ENCODE measurements around the gene PIERCE2.
"Not testable (repeated sequence)": the region's sequence is repeated elsewhere in the genome, so short reads cannot be mapped to it uniquely, and the experiment has no call there.

The PIERCE2 gene

DNA sequence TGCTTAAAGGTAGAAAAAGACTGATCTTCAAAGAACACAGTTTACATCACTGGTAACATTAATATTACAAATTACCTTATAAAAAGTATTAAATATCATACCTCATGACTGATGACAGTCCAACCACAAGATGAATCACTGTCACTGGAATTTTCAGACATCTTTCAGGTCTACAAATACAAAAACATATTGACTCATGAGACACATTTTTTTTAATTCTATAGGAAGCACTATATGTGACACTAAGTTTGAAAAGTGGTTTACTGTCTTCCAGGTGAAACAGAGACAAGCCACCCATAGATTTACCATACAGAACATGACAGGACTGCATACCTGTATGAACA, 19.1 kb upstream of the PIERCE2 start:
- Histone ChIP-seq H3K36me3 (ENCODE audit: control insufficient read depth, insufficient read depth, low read length) (no peaks in the 10 kb centered on the region), H3K9me3 (ENCODE audit: control insufficient read depth, low read length) (no peaks in the 10 kb centered on the region), H3K4me3 (ENCODE audit: insufficient read depth, low read depth, low read length) (no peak overlapping the region), H3K27me3 (ENCODE audit: control insufficient read depth, insufficient read depth, low read length, poor library complexity, severe bottlenecking) (no peaks in the 10 kb centered on the region), H3K4me1 (ENCODE audit: control insufficient read depth, insufficient read depth, low read length) (no peaks in the 10 kb centered on the region), H3K27ac (ENCODE audit: insufficient read depth, low read depth, low read length, poor library complexity, severe bottlenecking) (no peak overlapping the region)

DNA sequence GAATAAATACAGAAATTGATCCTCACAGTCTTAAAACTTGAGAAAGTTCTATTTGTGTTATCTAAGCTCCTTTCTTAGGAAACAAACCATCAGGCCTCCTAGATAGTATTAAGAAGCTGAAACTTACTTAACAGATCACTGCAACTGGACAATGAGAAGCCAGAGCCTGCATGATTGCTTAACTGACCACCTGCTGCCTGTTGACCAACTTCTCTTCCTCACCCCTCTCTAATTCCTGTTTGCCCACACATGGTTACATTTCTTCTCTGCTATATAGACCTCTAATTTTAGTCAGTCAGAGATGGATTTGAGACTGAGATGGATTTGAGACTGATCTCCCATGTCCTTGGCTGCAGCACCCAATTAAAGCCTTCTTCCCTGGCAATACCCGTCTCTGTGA, 13.6 kb upstream of the PIERCE2 start:
- Histone ChIP-seq H3K4me1 (ENCODE audit: control insufficient read depth, insufficient read depth, low read length) (no peaks in the 10 kb centered on the region), H3K36me3 (ENCODE audit: control insufficient read depth, insufficient read depth, low read length) (no peaks in the 10 kb centered on the region), H3K4me3 (ENCODE audit: insufficient read depth, low read depth, low read length) (no peak overlapping the region), H3K9me3 (ENCODE audit: control insufficient read depth, low read length) (no peaks in the 10 kb centered on the region), H3K27ac (ENCODE audit: insufficient read depth, low read depth, low read length, poor library complexity, severe bottlenecking) (no peak overlapping the region), H3K27me3 (ENCODE audit: control insufficient read depth, insufficient read depth, low read length, poor library complexity, severe bottlenecking) (peaks cover 4% of the 10 kb centered on the region)
- 82 to 97% methylated on average over 1 of the region's 1 CpG for WGBS, 2 experiments

DNA sequence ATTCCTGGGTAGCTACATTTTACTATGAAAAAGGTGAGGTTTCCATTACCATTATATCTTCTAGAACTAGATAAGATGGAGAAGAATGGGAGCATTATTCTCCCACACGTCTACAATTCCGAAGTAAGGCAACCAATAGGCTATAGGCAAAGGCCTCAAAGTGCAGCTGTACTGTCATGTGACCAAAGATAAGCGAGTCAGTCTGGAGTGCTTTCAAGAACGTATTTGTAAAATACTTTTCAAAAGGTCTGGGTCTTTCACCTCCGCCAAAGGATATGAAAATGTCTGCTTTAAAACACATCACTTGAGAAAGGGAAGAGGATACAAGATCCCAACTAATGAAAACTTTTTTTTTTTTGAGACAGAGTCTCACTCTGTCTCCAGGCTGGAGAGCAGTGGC, 10.1 kb upstream of the PIERCE2 start:
- Histone ChIP-seq H3K27ac (ENCODE audit: insufficient read depth, low read depth, low read length, poor library complexity, severe bottlenecking) (no peak overlapping the region), H3K4me1 (ENCODE audit: control insufficient read depth, insufficient read depth, low read length) (no peaks in the 10 kb centered on the region), H3K27me3 (ENCODE audit: control insufficient read depth, insufficient read depth, low read length, poor library complexity, severe bottlenecking) (peaks cover 4% of the 10 kb centered on the region), H3K36me3 (ENCODE audit: control insufficient read depth, insufficient read depth, low read length) (no peaks in the 10 kb centered on the region), H3K4me3 (ENCODE audit: insufficient read depth, low read depth, low read length) (no peak overlapping the region), H3K9me3 (ENCODE audit: control insufficient read depth, low read length) (no peaks in the 10 kb centered on the region)
- 95 to 96% methylated on average over 5 of the region's 5 CpGs for WGBS, 2 experiments

DNA sequence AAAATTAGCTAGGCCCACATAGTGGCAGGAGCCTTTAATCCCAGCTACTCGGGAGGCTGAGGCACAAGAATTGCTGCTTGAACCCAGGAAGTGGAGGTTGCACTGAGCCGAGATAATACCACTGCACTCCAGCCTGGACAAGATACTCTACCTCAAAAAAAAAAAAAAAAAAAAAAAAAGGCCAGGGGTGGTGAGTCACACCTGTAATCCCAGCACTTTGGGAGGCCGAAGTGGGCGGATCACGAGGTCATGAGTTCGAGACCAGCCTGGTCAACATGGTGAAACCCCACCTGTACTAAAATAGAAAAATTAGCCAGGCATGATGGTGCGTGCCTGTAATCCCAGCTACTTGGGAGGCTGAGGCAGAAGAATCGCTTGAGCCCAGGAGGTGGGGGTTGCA, 8.2 kb upstream of the PIERCE2 start:
- WGBS, 2 experiments = 66 to 70% methylated on average over 8 of the region's 8 CpGs
- H3K4me3 ChIP-seq (ENCODE audit: insufficient read depth, low read depth, low read length); H3K9me3 ChIP-seq (ENCODE audit: control insufficient read depth, low read length); H3K27me3 ChIP-seq (ENCODE audit: control insufficient read depth, insufficient read depth, low read length, poor library complexity, severe bottlenecking); H3K4me1 ChIP-seq (ENCODE audit: control insufficient read depth, insufficient read depth, low read length); H3K36me3 ChIP-seq (ENCODE audit: control insufficient read depth, insufficient read depth, low read length); H3K27ac ChIP-seq (ENCODE audit: insufficient read depth, low read depth, low read length, poor library complexity, severe bottlenecking): not testable (repeated sequence)

DNA sequence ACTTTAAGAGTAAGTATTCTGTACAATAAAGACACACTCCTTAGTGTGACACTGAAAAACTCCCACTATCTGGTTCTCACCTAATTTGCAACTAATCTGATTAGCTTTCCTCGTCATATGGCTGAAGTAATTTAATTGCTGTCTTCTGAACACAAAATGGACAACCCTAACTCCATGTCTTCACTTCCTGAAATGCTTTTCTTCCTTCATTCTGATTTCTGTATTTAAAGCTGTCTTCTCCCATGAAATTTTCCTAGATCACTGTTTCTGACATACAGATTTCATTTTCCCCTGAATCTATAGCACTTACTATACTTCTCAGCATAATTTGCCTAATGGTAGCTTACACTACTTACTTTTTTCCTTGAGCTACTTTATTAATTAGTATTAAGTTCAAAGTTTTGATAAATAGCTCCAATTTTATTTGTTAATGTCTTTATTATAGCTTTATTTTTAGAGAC, 6.5 kb upstream of the PIERCE2 start:
- peaks cover 4% of the 10 kb centered on the region for H3K27me3 ChIP-seq (ENCODE audit: control insufficient read depth, insufficient read depth, low read length, poor library complexity, severe bottlenecking)
- 87 to 90% methylated on average over 1 of the region's 1 CpG for WGBS, 2 experiments
- H3K9me3 ChIP-seq (ENCODE audit: control insufficient read depth, low read length) = no peaks in the 10 kb centered on the region
- H3K4me1 ChIP-seq (ENCODE audit: control insufficient read depth, insufficient read depth, low read length) = no peaks in the 10 kb centered on the region
- no peak overlapping the region for H3K27ac ChIP-seq (ENCODE audit: insufficient read depth, low read depth, low read length, poor library complexity, severe bottlenecking)
- no peak overlapping the region for H3K4me3 ChIP-seq (ENCODE audit: insufficient read depth, low read depth, low read length)
- no peaks in the 10 kb centered on the region for H3K36me3 ChIP-seq (ENCODE audit: control insufficient read depth, insufficient read depth, low read length)

DNA sequence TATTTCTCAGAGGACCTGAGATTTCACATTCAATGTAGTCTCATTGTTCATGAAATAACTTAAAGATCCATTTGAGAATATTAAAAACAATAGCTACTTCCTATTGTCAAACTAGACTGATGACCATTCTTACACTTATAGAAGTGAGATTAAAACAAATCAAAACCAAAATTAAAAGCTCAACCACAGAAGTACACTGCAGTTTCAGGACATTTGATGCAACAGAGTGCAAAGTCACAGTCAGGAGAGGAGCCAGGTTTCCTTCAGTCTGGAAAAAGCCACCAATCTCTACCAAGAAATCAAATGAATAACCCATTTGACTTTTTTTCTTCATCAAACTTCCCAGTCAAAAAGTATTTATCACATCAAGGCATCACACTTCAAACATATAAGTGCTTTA, 5.6 kb upstream of the PIERCE2 start:
- Histone ChIP-seq H3K36me3 (ENCODE audit: control insufficient read depth, insufficient read depth, low read length) (no peaks in the 10 kb centered on the region), H3K4me3 (ENCODE audit: insufficient read depth, low read depth, low read length) (no peak overlapping the region), H3K27ac (ENCODE audit: insufficient read depth, low read depth, low read length, poor library complexity, severe bottlenecking) (no peak overlapping the region), H3K4me1 (ENCODE audit: control insufficient read depth, insufficient read depth, low read length) (peaks cover 4% of the 10 kb centered on the region), H3K9me3 (ENCODE audit: control insufficient read depth, low read length) (no peaks in the 10 kb centered on the region), H3K27me3 (ENCODE audit: control insufficient read depth, insufficient read depth, low read length, poor library complexity, severe bottlenecking) (peaks cover 4% of the 10 kb centered on the region)

DNA sequence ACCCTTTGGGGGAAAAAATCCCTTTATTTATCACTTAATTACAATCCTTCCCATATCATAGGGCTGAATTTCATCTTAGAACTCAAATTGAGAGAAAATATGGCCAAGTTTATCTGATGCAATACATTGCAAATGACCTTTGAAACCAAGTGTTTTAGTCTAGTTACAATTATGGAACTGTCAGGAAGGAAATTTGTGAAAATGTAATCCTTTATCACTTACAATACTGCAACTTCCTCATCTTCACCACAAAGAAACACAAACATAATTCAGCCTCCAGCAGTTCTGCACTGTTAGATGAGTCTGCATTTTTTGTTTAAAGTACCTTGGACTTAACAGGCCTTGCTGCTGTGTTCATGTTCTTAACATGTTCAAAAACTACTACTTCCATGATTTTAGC, 4.8 kb upstream of the PIERCE2 start:
- H3K36me3 ChIP-seq (ENCODE audit: control insufficient read depth, insufficient read depth, low read length) = no peaks in the 10 kb centered on the region
- H3K4me3 ChIP-seq (ENCODE audit: insufficient read depth, low read depth, low read length) = no peak overlapping the region
- peaks cover 4% of the 10 kb centered on the region for H3K4me1 ChIP-seq (ENCODE audit: control insufficient read depth, insufficient read depth, low read length)
- H3K27me3 ChIP-seq (ENCODE audit: control insufficient read depth, insufficient read depth, low read length, poor library complexity, severe bottlenecking) = no peaks in the 10 kb centered on the region
- H3K27ac ChIP-seq (ENCODE audit: insufficient read depth, low read depth, low read length, poor library complexity, severe bottlenecking) = no peak overlapping the region
- H3K9me3 ChIP-seq (ENCODE audit: control insufficient read depth, low read length) = no peaks in the 10 kb centered on the region

DNA sequence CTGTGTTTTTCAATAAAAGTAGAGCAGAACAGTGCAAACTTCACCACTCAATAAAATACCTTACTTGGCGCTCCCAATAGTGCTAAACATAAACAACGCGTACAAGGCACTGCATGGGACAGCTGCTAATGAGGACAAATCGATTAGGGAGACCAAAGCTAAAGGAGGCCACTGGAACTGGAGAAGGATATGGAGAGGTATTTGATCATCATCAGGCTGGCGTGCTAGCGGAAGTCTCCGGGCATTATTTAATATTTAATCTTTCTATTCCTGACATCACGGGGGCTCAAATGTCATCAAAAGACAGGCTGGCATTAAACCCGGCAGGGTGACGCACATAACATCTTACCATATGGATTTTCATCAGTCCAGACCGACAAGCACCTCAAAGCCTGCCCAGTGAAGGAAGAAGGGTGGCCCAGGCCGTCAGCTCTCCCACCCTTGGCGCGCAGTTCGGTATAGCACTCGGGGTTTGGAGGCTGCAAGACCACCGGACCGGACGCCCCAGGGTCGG, 740 bp upstream of the PIERCE2 start:
- Histone ChIP-seq H3K9me3 (ENCODE audit: control insufficient read depth, low read length) (no peaks in the 10 kb centered on the region), H3K4me1 (ENCODE audit: control insufficient read depth, insufficient read depth, low read length) (peaks cover 4% of the 10 kb centered on the region), H3K4me3 (ENCODE audit: insufficient read depth, low read depth, low read length) (peak overlapping the region; percentile 84), H3K27me3 (ENCODE audit: control insufficient read depth, insufficient read depth, low read length, poor library complexity, severe bottlenecking) (no peaks in the 10 kb centered on the region), H3K36me3 (ENCODE audit: control insufficient read depth, insufficient read depth, low read length) (no peaks in the 10 kb centered on the region), H3K27ac (ENCODE audit: insufficient read depth, low read depth, low read length, poor library complexity, severe bottlenecking) (peak overlapping the region; percentile 91)
- 12 to 15% methylated on average over 20 of the region's 20 CpGs for WGBS, 2 experiments

DNA sequence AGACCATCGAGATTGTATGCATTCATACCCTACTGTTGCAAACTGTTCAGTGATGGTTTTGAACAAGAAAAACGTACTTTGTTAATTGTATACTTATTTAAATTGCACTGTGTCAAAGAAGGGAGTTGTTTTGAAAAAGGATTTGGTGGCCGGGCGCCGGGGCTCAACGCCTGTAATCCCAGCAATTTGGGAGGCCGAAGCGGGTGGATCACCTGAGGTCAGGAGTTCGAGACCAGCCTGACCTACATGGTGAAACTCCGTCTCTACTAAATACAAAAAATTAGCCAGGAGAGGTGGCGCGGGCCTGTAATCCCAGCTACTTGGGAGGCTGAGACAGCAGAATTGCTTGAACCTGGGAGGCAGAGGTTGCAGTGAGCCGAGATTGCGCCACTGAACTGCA, 681 bp downstream of the PIERCE2 start:
- WGBS, 2 experiments = 81 to 90% methylated on average over 14 of the region's 14 CpGs
- peak overlapping the region; percentile 84 for H3K4me3 ChIP-seq (ENCODE audit: insufficient read depth, low read depth, low read length)
- not testable (repeated sequence) for H3K36me3 ChIP-seq (ENCODE audit: control insufficient read depth, insufficient read depth, low read length); H3K9me3 ChIP-seq (ENCODE audit: control insufficient read depth, low read length); H3K4me1 ChIP-seq (ENCODE audit: control insufficient read depth, insufficient read depth, low read length); H3K27me3 ChIP-seq (ENCODE audit: control insufficient read depth, insufficient read depth, low read length, poor library complexity, severe bottlenecking)
- H3K27ac ChIP-seq (ENCODE audit: insufficient read depth, low read depth, low read length, poor library complexity, severe bottlenecking) = peak overlapping the region; percentile 90

DNA sequence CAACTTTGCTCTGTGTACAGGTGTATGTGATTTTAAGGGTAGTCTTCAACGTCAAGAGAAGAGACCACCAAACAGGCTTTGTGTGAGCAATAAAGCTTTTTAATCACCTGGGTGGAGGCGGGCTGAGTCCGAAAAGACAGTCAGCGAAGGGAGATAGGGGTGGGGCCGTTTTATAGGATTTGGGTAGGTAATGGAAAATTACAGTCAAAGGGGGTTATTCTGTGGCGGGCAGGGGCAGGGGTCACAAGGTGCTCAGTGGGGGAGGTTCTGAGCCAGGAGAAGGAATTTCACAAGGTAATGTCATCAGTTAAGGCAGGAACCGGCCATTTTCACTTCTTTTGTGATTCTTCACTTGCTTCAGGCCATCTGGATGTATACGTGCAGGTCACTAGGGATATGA, 9.4 kb downstream of the PIERCE2 start:
- not testable (repeated sequence) for H3K36me3 ChIP-seq (ENCODE audit: control insufficient read depth, insufficient read depth, low read length); H3K4me3 ChIP-seq (ENCODE audit: insufficient read depth, low read depth, low read length); H3K27me3 ChIP-seq (ENCODE audit: control insufficient read depth, insufficient read depth, low read length, poor library complexity, severe bottlenecking); H3K4me1 ChIP-seq (ENCODE audit: control insufficient read depth, insufficient read depth, low read length); H3K9me3 ChIP-seq (ENCODE audit: control insufficient read depth, low read length); H3K27ac ChIP-seq (ENCODE audit: insufficient read depth, low read depth, low read length, poor library complexity, severe bottlenecking)
- whole genome bisulfite sequencing, 2 experiments = 69 to 77% methylated on average over 8 of the region's 8 CpGs

DNA sequence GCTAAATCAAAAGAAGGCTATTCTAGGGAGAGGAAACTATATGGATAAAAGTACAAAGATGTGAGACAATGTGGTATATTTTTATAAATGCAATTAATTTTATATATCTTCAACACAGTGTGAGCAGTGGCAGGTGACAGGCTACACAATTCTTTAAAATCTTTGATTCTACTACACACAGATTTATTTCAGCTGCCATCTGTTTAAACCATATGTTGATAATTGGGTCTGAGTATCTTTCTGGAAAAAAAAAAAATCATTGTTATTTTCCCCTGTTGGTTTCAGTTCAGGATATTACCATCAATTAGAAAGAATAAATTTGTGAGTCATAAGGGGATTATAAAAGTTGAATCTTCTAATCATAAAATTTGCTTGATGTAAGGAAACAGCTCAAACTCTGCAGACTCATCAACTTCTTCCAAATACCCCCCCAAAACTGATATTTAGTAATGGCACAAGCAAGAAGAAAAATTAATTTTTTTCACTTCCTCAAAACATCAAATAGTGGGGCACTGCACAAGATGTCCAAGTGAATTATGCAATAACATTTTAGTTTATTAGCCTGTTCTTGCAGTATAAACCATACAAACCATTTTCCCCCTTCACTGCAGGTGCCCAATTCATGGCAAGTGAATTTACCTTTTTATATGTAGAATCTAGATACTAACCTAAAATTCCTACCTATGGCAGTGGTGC, 12.0 kb downstream of the PIERCE2 start:
- no peak overlapping the region for H3K27ac ChIP-seq (ENCODE audit: insufficient read depth, low read depth, low read length, poor library complexity, severe bottlenecking)

More for the DNA sequence above, 12.0 kb downstream of the PIERCE2 start:
- H3K9me3 ChIP-seq (ENCODE audit: control insufficient read depth, low read length) = no peaks in the 10 kb centered on the region
- H3K4me3 ChIP-seq (ENCODE audit: insufficient read depth, low read depth, low read length) = no peak overlapping the region
- H3K27me3 ChIP-seq (ENCODE audit: control insufficient read depth, insufficient read depth, low read length, poor library complexity, severe bottlenecking) = no peaks in the 10 kb centered on the region
- H3K4me1 ChIP-seq (ENCODE audit: control insufficient read depth, insufficient read depth, low read length) = no peaks in the 10 kb centered on the region
- no peaks in the 10 kb centered on the region for H3K36me3 ChIP-seq (ENCODE audit: control insufficient read depth, insufficient read depth, low read length)

Measured in ectodermal cell (in vitro differentiated cells).